DND-41 (cell line): ENCODE results near the gene CDCA8.

Experiments
- ATAC-seq: fragments of 200-7000 bp; cut with Tn5 transposase; 3 replicates; pipeline ENCODE4 v1.9.1; 2021; ENCODE audit warnings: low read depth; ENCODE audit not compliant: insufficient read depth
- DNase-seq: peaks from one replicate; pipeline ENCODE4 v3.0.0-alpha.2; 2020
- H2AFZ ChIP-seq: 2 replicates; pipeline ENCODE4 v1.6.0; 2012; ENCODE audit warnings: low read depth, low read length
- H3K27ac ChIP-seq: 2 replicates; pipeline ENCODE4 v1.5.1; 2012; ENCODE audit warnings: low read length, inconsistent platforms
- H3K27me3 ChIP-seq: fragments of 200-600 bp; sonication (generic); 2 replicates; pipeline ENCODE4 v1.6.0; 2012; ENCODE audit warnings: low read length, mild to moderate bottlenecking, inconsistent platforms; ENCODE audit not compliant: insufficient read depth, poor library complexity
- H3K36me3 ChIP-seq: 2 replicates; pipeline ENCODE4 v1.5.1; 2012; ENCODE audit warnings: low read length, inconsistent platforms; ENCODE audit not compliant: insufficient read depth
- H3K4me1 ChIP-seq: 2 replicates; pipeline ENCODE4 v1.5.1; 2012; ENCODE audit warnings: mild to moderate bottlenecking, low read length; ENCODE audit not compliant: insufficient read depth
- H3K4me2 ChIP-seq: 2 replicates; pipeline ENCODE4 v1.6.0; 2012; ENCODE audit warnings: mild to moderate bottlenecking, moderate library complexity, low read length, inconsistent platforms; ENCODE audit not compliant: insufficient read depth
- H3K4me3 ChIP-seq, 2 experiments: fragments of 200-600 bp in 1 of 2; shearing (Covaris generic) in 1 of 2; 2 replicates each; pipeline ENCODE4 v1.5.1; 2012 to 2016; ENCODE audit warnings: inconsistent platforms in 2 of 2, low read length in 2 of 2, mild to moderate bottlenecking in 2 of 2, low read depth in 1 of 2, moderate library complexity in 1 of 2
- H3K79me2 ChIP-seq: 2 replicates; pipeline ENCODE4 v1.6.0; 2012; ENCODE audit warnings: low read length, inconsistent platforms; ENCODE audit not compliant: insufficient read depth
- H3K9ac ChIP-seq: 2 replicates; pipeline ENCODE4 v1.6.0; 2012; ENCODE audit warnings: low read depth, mild to moderate bottlenecking, inconsistent platforms, low read length, moderate library complexity
- H3K9me3 ChIP-seq: 2 replicates; pipeline ENCODE4 v1.5.1; 2012; ENCODE audit warnings: low read length, moderate library complexity, mild to moderate bottlenecking, inconsistent platforms; ENCODE audit not compliant: insufficient read depth, severe bottlenecking
- H4K20me1 ChIP-seq: 2 replicates; pipeline ENCODE4 v1.6.0; 2012; ENCODE audit warnings: low read length; ENCODE audit not compliant: insufficient read depth
- EZH2 ChIP-seq: IDR thresholded peaks from 3 replicates; pipeline ENCODE4 v1.6.1; 2012; ENCODE audit warnings: borderline replicate concordance, low read depth, mild to moderate bottlenecking, moderate library complexity, low read length, inconsistent platforms; ENCODE audit not compliant: severe bottlenecking
- TF ChIP-seq, protein P1 (sequence below): IDR thresholded peaks from 2 replicates; pipeline ENCODE4 v1.5.1; 2012; ENCODE audit warnings: borderline replicate concordance, low read length, moderate library complexity, mild to moderate bottlenecking; ENCODE audit not compliant: poor library complexity, severe bottlenecking; ENCODE audit errors: extremely low read depth

CDCA8 gene

DNA sequence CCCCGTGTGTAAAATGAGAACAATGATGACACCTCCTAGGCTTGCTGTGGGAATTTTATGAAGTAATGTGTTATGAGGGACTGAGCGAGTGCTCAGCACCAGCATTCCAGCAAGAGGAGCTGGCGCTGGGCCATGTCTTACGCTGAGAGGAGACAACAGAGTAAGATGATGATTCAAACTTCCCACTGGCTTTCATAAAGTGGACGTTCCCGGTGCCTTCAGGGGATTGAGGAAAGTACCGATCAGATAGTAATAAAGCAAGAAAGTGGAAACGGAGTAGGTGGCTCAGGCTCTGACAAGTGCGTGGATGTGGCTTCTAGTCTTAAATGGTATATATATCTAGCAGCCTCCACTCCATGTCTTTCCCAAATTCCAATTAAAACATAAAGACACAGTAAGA, 48.8 kb downstream of the CDCA8 start:
- no peaks in the 10 kb centered on the region for H3K4me1 ChIP-seq
- no peak overlapping the region for H2AFZ ChIP-seq
- H3K27ac ChIP-seq, result no peak overlapping the region
- H3K9me3 ChIP-seq, result no peaks in the 10 kb centered on the region
- H3K36me3 ChIP-seq, result no peaks in the 10 kb centered on the region
- H3K9ac ChIP-seq, result no peak overlapping the region
- no peak for ATAC-seq
- no peak overlapping the region for H3K4me3 ChIP-seq
- H4K20me1 ChIP-seq, result no peaks in the 10 kb centered on the region
- DNase-seq, result no peak
- H3K79me2 ChIP-seq, result no peaks in the 10 kb centered on the region
- H3K4me2 ChIP-seq, result no peak overlapping the region
- TF ChIP-seq, protein P1, sequence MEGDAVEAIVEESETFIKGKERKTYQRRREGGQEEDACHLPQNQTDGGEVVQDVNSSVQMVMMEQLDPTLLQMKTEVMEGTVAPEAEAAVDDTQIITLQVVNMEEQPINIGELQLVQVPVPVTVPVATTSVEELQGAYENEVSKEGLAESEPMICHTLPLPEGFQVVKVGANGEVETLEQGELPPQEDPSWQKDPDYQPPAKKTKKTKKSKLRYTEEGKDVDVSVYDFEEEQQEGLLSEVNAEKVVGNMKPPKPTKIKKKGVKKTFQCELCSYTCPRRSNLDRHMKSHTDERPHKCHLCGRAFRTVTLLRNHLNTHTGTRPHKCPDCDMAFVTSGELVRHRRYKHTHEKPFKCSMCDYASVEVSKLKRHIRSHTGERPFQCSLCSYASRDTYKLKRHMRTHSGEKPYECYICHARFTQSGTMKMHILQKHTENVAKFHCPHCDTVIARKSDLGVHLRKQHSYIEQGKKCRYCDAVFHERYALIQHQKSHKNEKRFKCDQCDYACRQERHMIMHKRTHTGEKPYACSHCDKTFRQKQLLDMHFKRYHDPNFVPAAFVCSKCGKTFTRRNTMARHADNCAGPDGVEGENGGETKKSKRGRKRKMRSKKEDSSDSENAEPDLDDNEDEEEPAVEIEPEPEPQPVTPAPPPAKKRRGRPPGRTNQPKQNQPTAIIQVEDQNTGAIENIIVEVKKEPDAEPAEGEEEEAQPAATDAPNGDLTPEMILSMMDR, result no peak
- H3K27me3 ChIP-seq, result peaks cover 2% of the 10 kb centered on the region

DNA sequence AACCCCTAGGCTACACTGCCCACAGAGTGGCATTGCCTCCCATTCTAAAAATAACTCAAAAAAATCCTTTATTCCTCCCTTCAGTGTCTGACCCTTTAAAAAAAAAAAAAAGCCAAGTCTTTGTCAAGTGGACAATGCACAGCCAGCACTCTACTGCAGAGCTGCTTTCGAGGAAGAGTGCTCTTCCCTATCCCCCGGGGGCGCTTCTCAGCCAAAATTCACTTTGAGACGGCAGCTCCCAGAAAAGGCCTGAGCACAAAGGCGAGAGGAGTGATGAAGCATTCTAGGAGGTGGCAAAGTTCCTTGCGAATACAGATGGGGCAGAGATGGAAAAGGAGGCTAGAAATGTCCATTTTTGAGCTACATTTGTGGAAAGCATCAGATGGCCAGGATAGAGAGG, 49.3 kb downstream of the CDCA8 start:
- Histone ChIP-seq H3K27ac (no peak overlapping the region), H3K27me3 (peaks cover 2% of the 10 kb centered on the region), H3K4me2 (no peak overlapping the region), H3K36me3 (no peaks in the 10 kb centered on the region), H3K4me3 (no peak overlapping the region), H3K79me2 (no peaks in the 10 kb centered on the region), H3K9me3 (no peaks in the 10 kb centered on the region), H2AFZ (no peak overlapping the region), H4K20me1 (no peaks in the 10 kb centered on the region), H3K4me1 (no peaks in the 10 kb centered on the region), H3K9ac (no peak overlapping the region)
- DNase-seq, result no peak
- no peak for TF ChIP-seq EZH2
- TF ChIP-seq, protein P1, result no peak
- ATAC-seq, result no peak

DNA sequence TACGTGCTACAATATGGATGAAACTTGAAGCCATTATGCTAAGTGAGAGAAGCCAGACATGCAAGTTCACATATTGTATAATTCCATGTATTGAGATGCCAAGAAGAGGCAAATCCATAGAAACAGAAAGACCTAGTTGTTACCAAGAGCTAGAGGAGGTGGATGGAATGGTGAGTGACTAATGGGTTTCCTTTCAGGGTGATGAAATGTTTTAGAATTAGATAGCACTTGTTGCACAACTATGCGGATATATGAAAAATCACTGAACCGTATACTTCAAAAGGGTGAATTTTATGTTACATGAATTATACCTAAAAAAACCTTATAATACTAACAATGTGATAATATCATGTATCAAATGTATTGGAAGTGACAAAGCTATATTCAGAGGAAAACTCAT, 54.5 kb downstream of the CDCA8 start:
- Histone ChIP-seq H3K36me3 (no peaks in the 10 kb centered on the region), H3K4me3 (no peak overlapping the region), H3K4me2 (no peak overlapping the region), H2AFZ (no peak overlapping the region), H3K9ac (no peak overlapping the region), H3K4me1 (no peaks in the 10 kb centered on the region), H4K20me1 (no peaks in the 10 kb centered on the region; the same call in 1 of the 2 replicates), H3K27ac (no peak overlapping the region), H3K79me2 (no peaks in the 10 kb centered on the region), H3K9me3 (no peaks in the 10 kb centered on the region), H3K27me3 (peaks cover 2% of the 10 kb centered on the region)
- TF ChIP-seq, protein P1, result no peak
- TF ChIP-seq EZH2, result no peak
- DNase-seq (no peak), ATAC-seq (no peak)

- H3K36me3 ChIP-seq, result no peaks in the 10 kb centered on the region
- H2AFZ ChIP-seq, result no peak overlapping the region
- DNase-seq (no peak), ATAC-seq (no peak)
- no peak overlapping the region for H3K4me2 ChIP-seq
- H3K4me3 ChIP-seq, result no peak overlapping the region
- H3K27ac ChIP-seq, result no peak overlapping the region
- H3K9ac ChIP-seq, result no peak overlapping the region
- no peak for TF ChIP-seq EZH2
- TF ChIP-seq, protein P1, result no peak
- H3K79me2 ChIP-seq, result no peaks in the 10 kb centered on the region
- H3K9me3 ChIP-seq, result no peaks in the 10 kb centered on the region
- H3K4me1 ChIP-seq, result no peaks in the 10 kb centered on the region
- H4K20me1 ChIP-seq, result no peaks in the 10 kb centered on the region; the same call in 1 of the 2 replicates
- no peaks in the 10 kb centered on the region for H3K27me3 ChIP-seq
Measured at GRCh38 chr1:37748565-37748964, 56.2 kb downstream of the CDCA8 start.
